HG02885 (cell line): ENCODE results near the gene TBXAS1.
"Not testable (repeated sequence)": the region's sequence is repeated elsewhere in the genome, so short reads cannot be mapped to it uniquely, and the experiment has no call there.

Source experiments
- ATAC-seq: cut with Tn5 transposase; IDR thresholded peaks from one replicate; pipeline ENCODE4 v1.9.1; 2021; ENCODE audit warnings: mild to moderate bottlenecking; ENCODE audit not compliant: unreplicated experiment, poor library complexity

Gene TBXAS1

GRCh38 chr7:139908792-139909191, 79.7 kb downstream of the TBXAS1 start:
- ATAC-seq, result no peak

- ATAC-seq, result no peak
Observed at GRCh38 chr7:139909379-139910050, 80.5 kb downstream of the TBXAS1 start.

- no peak for ATAC-seq
Observed at GRCh38 chr7:139913021-139913844, 84.2 kb downstream of the TBXAS1 start.

GRCh38 chr7:139913845-139914135, 84.7 kb downstream of the TBXAS1 start:
- ATAC-seq, result no peak

GRCh38 chr7:139914306-139915267, 85.5 kb downstream of the TBXAS1 start:
- ATAC-seq, result no peak

- no peak for ATAC-seq
Observed at GRCh38 chr7:139915268-139915863, 86.3 kb downstream of the TBXAS1 start.

- peak; percentile 83 for ATAC-seq
Observed at GRCh38 chr7:139915864-139916716, 87.0 kb downstream of the TBXAS1 start.

GRCh38 chr7:139916717-139917395, 87.8 kb downstream of the TBXAS1 start:
- peak; percentile 84 for ATAC-seq

- no peak for ATAC-seq
Observed at GRCh38 chr7:139917851-139918250, 88.8 kb downstream of the TBXAS1 start.

- ATAC-seq, result no peak
Observed at GRCh38 chr7:139918480-139918879, 89.4 kb downstream of the TBXAS1 start.

GRCh38 chr7:139923090-139923489, 94.0 kb downstream of the TBXAS1 start:
- no peak for ATAC-seq

GRCh38 chr7:139924461-139924860, 95.4 kb downstream of the TBXAS1 start:
- no peak for ATAC-seq

- ATAC-seq, result not testable (repeated sequence)
Observed at GRCh38 chr7:139929221-139929620, 100.2 kb downstream of the TBXAS1 start.

GRCh38 chr7:139930286-139930965, 101.4 kb downstream of the TBXAS1 start:
- ATAC-seq, result no peak

- no peak for ATAC-seq
Observed at GRCh38 chr7:139931190-139931934, 102.3 kb downstream of the TBXAS1 start.

- no peak for ATAC-seq
Observed at GRCh38 chr7:139932531-139932930, 103.5 kb downstream of the TBXAS1 start.

GRCh38 chr7:139936760-139937310, 107.8 kb downstream of the TBXAS1 start:
- no peak for ATAC-seq
